Stimulated activated effector memory CD8-positive, alpha-beta T cell treated with anti-CD3 and anti-CD28 coated beads, Interleukin-12 subunit alpha, Interleukin-12 subunit beta, amount 100 ng/mL, for 72 hours (primary cell): Measurements from ENCODE around the gene PTPN18.

Experiments
- ATAC-seq: fragments of 150-1000 bp; cut with Tn5 transposase; 2 replicates; pipeline ENCODE4 v1.10.0; 2021
- DNase-seq, 2 donors: peaks; one replicate each; pipeline ENCODE4 v3.0.0; 2021 to 2022; ENCODE audit warnings: low spot score in 2 of 2
- H3K27ac Mint-ChIP-seq: one replicate; pipeline ENCODE4 v1.8.0; 2022; ENCODE audit warnings: mild to moderate bottlenecking, mixed read lengths
- H3K36me3 Mint-ChIP-seq: one replicate; pipeline ENCODE4 v1.8.0; 2022; ENCODE audit warnings: mild to moderate bottlenecking, mixed read lengths
- H3K4me1 Mint-ChIP-seq: one replicate; pipeline ENCODE4 v1.8.0; 2022; ENCODE audit warnings: mixed read lengths
- H3K4me3 Mint-ChIP-seq: one replicate; pipeline ENCODE4 v1.8.0; 2022; ENCODE audit warnings: mild to moderate bottlenecking, mixed read lengths
- H3K9me3 Mint-ChIP-seq: one replicate; pipeline ENCODE4 v1.8.0; 2022; ENCODE audit warnings: mixed read lengths

The PTPN18 gene

DNA sequence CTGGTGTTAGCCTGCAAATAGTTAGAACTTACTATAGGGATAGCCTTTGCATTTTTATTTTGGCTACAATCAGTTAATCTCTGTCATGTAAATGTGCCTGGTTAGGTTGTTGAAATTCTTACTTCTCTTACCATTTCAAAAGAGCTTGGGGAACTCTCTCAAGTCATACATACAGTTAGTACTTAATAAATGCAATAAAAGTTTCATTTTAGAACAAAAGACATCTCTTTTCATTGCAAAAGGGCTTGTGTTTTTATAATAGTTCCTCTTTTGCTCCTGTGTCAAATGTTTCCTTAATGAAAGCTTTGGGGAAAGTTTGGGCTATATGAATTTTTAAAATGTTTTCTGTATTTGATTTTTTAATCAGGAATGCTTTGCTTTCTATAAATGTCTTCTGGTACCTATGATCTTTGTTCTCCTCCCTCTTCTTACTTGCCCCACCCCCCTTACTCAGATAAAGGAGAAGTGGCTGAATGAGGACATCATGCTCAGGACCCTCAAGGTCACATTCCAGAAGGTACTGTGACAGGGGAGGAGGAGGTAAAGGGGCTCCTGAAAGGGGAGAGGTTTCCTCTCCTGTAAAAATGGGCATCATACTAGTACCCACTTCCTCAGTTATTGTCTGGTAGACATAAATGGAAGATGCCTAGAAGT lies 13.6 kb downstream of the PTPN18 start:
- H3K9me3 Mint-ChIP-seq = no peaks in the 10 kb centered on the region
- ATAC-seq = no peak

DNA sequence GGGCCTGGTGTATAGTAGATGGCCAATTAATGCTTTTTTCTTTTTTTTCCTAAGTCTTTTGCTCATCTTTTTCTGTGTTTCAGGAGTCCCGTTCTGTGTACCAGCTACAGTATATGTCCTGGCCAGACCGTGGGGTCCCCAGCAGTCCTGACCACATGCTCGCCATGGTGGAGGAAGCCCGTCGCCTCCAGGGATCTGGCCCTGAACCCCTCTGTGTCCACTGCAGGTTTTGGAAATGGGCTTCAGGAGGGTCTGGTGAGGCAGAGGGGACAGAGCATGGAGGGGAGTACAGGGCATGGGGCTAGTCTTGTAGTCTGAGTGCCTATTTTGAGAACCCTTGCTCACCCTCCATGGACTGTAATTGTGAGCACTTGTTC lies 14.1 kb downstream of the PTPN18 start:
- Mint-ChIP-seq H3K27ac (peak overlapping the region; percentile 97), H3K4me3 (peak overlapping the region; percentile 86), H3K4me1 (peaks cover 46% of the 10 kb centered on the region), H3K9me3 (no peaks in the 10 kb centered on the region), H3K36me3 (peaks cover 47% of the 10 kb centered on the region)
- DNase-seq (no peak), ATAC-seq (no peak)

More for the DNA sequence above, 13.6 kb downstream of the PTPN18 start:
- H3K4me3 Mint-ChIP-seq = peak overlapping the region; percentile 86
- DNase-seq = no peak
- H3K27ac Mint-ChIP-seq = peak overlapping the region; percentile 97
- peaks cover 41% of the 10 kb centered on the region for H3K4me1 Mint-ChIP-seq
- peaks cover 41% of the 10 kb centered on the region for H3K36me3 Mint-ChIP-seq

DNA sequence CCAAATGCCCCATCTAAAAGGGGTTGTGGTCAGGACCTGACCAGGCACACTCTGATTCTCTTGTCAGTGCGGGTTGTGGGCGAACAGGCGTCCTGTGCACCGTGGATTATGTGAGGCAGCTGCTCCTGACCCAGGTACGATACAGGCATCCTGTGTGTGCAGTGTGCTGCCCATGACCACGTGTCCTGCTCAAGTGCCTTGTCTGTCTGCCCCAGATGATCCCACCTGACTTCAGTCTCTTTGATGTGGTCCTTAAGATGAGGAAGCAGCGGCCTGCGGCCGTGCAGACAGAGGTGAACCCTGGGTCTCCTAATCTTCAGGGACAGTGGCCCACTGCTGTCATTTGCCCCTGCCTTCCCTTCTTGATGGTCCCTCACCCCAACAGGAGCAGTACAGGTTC lies 14.6 kb downstream of the PTPN18 start:
- peaks cover 52% of the 10 kb centered on the region for H3K4me1 Mint-ChIP-seq
- H3K27ac Mint-ChIP-seq = peak overlapping the region; percentile 97
- H3K9me3 Mint-ChIP-seq = no peaks in the 10 kb centered on the region
- no peak for DNase-seq
- H3K36me3 Mint-ChIP-seq = peaks cover 52% of the 10 kb centered on the region
- H3K4me3 Mint-ChIP-seq = peak overlapping the region; percentile 86
- peak; percentile 33 for ATAC-seq

DNA sequence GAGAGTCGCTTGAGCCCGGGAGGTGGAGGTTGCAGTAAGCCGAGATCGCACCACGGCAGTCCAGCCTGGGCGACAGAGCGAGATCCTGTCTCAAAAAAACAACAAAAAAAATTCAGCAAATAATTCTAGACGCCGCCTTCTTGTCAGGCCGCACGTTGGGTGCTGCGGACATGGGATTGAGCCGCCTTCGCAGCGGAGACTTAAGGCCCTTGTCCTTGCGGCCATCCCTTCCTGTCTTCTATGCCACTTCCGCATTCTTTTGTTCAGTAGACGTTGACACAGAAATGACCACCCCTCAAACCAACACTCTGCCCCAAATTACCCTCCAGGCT lies 15.8 kb downstream of the PTPN18 start:
- Mint-ChIP-seq H3K36me3 (peaks cover 63% of the 10 kb centered on the region), H3K27ac (peak overlapping the region; percentile 97), H3K4me3 (peak overlapping the region; percentile 86), H3K4me1 (peaks cover 64% of the 10 kb centered on the region), H3K9me3 (no peaks in the 10 kb centered on the region)
- ATAC-seq (peak; percentile 42), DNase-seq (no peak)

GRCh38 chr2:130372055-130372832 lies 16.4 kb downstream of the PTPN18 start:
- DNase-seq = peak; percentile 85 to 92
- Mint-ChIP-seq H3K27ac (peak overlapping the region; percentile 97), H3K36me3 (peaks cover 63% of the 10 kb centered on the region), H3K9me3 (no peaks in the 10 kb centered on the region), H3K4me3 (peak overlapping the region; percentile 86), H3K4me1 (peaks cover 69% of the 10 kb centered on the region)
- ATAC-seq = peak; percentile 84

GRCh38 chr2:130372833-130373807 lies 17.3 kb downstream of the PTPN18 start:
- H3K27ac Mint-ChIP-seq = peak overlapping the region; percentile 97
- peak; percentile 1 for ATAC-seq

GRCh38 chr2:130373808-130374365 lies 18.0 kb downstream of the PTPN18 start:
- peak in 1 of 2 donors; percentile 43 for DNase-seq
- no peak for ATAC-seq
- Mint-ChIP-seq H3K27ac (peak overlapping the region; percentile 97), H3K9me3 (no peaks in the 10 kb centered on the region), H3K4me1 (peaks cover 77% of the 10 kb centered on the region), H3K36me3 (peaks cover 63% of the 10 kb centered on the region), H3K4me3 (peak overlapping the region; percentile 86)

More at GRCh38 chr2:130372833-130373807, 17.3 kb downstream of the PTPN18 start:
- peaks cover 77% of the 10 kb centered on the region for H3K4me1 Mint-ChIP-seq
- H3K9me3 Mint-ChIP-seq = no peaks in the 10 kb centered on the region
- DNase-seq = peak in 1 of 2 donors; percentile 48
- H3K4me3 Mint-ChIP-seq = peak overlapping the region; percentile 86
- H3K36me3 Mint-ChIP-seq = peaks cover 63% of the 10 kb centered on the region

DNA sequence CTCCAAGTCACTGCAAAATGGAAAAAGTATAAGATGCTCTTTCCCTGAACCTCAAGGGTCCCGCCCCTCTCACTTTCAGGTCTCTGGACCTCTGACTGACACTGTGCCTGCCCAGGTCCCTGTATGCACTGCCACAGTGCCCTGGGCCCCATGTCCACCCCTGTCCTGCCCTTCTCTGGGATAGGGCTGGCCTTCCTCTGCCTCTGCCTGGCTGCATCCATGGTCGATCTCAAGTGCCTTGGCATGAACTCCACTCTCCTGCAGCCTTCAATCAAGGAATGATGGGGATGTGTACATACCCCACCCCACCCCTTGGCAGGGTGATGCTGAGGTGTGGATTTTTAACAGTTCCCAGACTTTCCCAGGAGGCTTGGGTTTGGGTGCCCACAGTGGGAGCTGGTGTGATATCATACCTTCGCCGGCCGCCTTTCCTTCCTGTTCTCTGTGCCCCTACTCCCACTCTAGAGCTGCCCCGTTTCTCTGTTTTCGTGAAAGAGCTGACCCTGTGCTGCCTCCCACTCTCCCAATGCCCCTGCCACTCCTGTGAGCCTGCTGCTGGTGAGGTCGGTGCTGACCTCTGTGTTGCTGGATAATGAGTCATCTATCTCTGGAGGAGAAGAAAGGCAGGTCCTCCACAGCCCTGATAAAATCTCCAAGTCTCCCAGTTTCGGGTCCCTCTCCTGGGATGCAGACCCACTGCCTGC lies 18.9 kb downstream of the PTPN18 start:
- Mint-ChIP-seq H3K36me3 (peaks cover 65% of the 10 kb centered on the region), H3K27ac (peak overlapping the region; percentile 97), H3K9me3 (no peaks in the 10 kb centered on the region), H3K4me1 (peaks cover 80% of the 10 kb centered on the region), H3K4me3 (peak overlapping the region; percentile 86)
- peak in 1 of 2 donors; percentile 43 for DNase-seq
- ATAC-seq = no peak

DNA sequence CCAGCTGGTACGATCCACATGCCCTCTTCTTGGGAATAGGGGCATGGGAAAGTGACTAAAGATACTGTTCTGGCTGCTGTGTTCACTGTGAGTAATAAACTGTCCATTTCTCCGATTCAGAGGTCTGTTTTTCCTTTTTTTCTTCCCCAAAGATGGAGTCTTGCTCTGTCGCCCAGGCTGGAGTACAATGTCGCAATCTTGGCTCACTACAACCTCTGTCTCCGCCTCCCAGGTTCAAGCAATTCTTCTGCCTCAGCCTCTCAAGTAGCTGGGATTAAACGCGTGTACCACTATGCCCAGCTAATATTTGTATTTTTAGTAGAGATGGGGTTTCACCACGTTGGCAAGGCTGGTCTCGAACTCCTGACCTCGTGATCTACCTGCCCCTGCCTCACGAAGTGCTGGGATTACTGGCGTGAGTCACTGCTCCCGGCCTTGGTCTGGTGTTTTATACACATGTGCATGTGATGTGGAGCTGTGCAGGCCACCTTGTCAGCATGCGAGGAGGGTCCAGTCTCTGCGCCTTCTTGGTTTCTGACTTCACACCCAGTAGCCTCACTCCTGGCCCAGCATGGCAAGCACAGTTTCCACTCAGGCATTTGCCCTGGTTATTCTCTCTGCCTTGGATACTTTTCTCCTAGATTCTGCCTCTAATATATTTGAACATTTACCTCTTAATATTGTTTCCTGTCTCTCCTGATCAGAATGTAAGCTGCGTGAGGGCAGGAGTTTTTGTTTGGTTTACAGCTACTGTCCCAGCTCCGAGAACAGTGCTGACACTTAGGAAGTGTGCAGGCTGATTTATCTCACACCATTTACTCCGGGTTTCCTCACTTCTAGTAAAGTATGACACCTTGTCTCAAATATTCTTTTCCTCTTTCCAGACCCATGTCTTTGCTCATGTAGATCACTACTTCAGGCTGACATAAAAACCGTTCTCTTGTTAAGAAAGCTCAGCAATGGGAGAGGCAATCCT lies 19.7 kb downstream of the PTPN18 start:
- peak overlapping the region; percentile 86 for H3K4me3 Mint-ChIP-seq
- peak overlapping the region; percentile 55 for H3K27ac Mint-ChIP-seq
- H3K4me1 Mint-ChIP-seq = peaks cover 80% of the 10 kb centered on the region
- DNase-seq (no peak), ATAC-seq (no peak)
- H3K36me3 Mint-ChIP-seq = peaks cover 68% of the 10 kb centered on the region
- no peaks in the 10 kb centered on the region for H3K9me3 Mint-ChIP-seq

GRCh38 chr2:130376433-130377293 lies 20.8 kb downstream of the PTPN18 start:
- H3K36me3 Mint-ChIP-seq = peaks cover 62% of the 10 kb centered on the region
- H3K27ac Mint-ChIP-seq = peak overlapping the region; percentile 75
- DNase-seq (no peak), ATAC-seq (no peak)
- peak overlapping the region; percentile 86 for H3K4me3 Mint-ChIP-seq
- H3K4me1 Mint-ChIP-seq = peaks cover 75% of the 10 kb centered on the region
- H3K9me3 Mint-ChIP-seq = no peaks in the 10 kb centered on the region

DNA sequence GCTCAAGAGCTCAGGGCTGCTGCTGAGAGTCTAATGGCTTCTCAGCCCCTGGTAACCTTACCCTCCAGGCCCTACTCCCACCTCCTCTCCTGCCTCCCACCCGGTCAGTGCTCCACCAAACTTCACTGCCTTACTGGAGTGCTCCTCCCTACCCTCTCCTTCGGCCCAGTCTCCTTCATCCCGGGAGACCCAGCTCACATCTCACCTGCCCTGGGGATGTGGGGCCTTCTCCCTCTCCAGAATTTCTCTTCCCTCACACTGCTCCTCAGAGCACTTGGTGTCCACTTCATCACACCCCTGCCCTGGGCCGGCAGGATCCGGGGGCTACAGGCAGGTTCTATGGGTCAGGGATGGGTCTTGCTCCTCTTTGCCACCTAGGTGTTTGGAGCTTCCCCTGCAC lies 21.6 kb downstream of the PTPN18 start:
- DNase-seq = no peak
- ATAC-seq = no peak
- peaks cover 71% of the 10 kb centered on the region for H3K4me1 Mint-ChIP-seq
- H3K4me3 Mint-ChIP-seq = peak overlapping the region; percentile 86
- H3K27ac Mint-ChIP-seq = peak overlapping the region; percentile 75
- H3K9me3 Mint-ChIP-seq = no peaks in the 10 kb centered on the region
- H3K36me3 Mint-ChIP-seq = peaks cover 65% of the 10 kb centered on the region

- H3K4me3 Mint-ChIP-seq = no peak overlapping the region
- DNase-seq (no peak), ATAC-seq (no peak)
- peaks cover 63% of the 10 kb centered on the region for H3K4me1 Mint-ChIP-seq
- H3K27ac Mint-ChIP-seq = no peak overlapping the region
- no peaks in the 10 kb centered on the region for H3K9me3 Mint-ChIP-seq
- H3K36me3 Mint-ChIP-seq = peaks cover 65% of the 10 kb centered on the region
These were observed 22.5 kb downstream of the PTPN18 start for GRCh38 chr2:130378206-130378897.
